Kidney tubule cell (primary cell): Measurements from ENCODE around the gene LKAAEAR1.

Experiments
- DNase-seq: peaks from one replicate; pipeline ENCODE4 v3.0.0-alpha.2; 2018; ENCODE audit warnings: low spot score

LKAAEAR1 gene

GRCh38 chr20:64050261-64051032 lies 33.8 kb downstream of the LKAAEAR1 start:
- DNase-seq: no peak

DNA sequence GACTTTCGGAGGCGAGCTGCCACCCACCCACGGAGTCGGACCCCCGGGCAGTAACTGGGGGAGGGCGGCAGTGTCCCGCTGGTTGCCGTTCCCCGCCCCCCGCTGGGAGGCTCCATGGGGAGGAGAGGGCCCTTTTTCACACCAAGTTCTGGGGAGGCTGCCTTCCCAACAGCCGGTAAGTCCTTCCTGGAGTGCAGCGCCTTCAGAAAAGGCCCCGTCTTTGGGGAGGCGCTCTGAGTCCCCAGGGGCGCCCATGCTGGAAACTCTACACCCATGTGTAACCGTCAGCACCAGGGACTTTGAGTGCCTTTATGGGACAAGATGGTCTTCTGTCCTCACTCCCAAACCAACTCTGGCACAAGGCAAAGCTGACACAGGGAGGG lies 34.3 kb downstream of the LKAAEAR1 start:
- DNase-seq: no peak

GRCh38 chr20:64049060-64049877 lies 34.9 kb downstream of the LKAAEAR1 start, which contains the start of gene SOX18:
Gene SOX18, minus strand, starts transcription at chr20:64049639. Its CDS starts 123 bp downstream, at chr20:64049516.
- peak; percentile 23 for DNase-seq

DNA sequence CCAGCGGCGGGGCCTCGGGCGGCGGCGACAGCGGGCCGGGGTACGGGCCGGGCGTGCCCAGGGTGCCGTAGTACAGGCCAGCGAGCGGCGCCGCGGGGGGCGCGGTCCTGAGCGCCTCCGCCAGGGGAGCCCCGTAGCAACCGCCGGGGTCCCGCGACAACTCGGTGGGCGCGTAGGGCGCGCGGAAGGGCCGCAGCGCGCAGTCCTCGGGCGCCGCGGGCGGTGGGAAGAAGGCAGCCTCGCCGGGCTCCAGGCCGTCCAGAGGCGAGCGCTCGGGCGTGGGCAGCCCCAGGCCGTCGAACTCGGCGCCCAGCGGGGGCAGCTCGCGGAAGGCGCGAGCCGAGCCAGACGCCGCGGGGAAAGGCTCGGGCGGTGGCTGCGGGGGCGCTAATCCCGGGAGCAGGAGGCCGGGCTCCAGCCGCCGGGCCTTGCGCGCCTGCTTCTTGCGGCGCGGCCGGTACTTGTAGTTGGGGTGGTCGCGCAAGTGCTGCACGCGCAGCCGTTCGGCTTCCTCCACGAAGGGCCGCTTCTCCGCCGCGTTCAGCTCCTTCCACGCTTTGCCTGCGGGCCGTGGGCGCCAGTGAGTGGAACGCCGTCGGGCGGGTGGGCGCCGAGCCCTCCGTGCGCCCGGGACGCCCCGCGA lies 35.7 kb downstream of the LKAAEAR1 start:
- DNase-seq: no peak

DNA sequence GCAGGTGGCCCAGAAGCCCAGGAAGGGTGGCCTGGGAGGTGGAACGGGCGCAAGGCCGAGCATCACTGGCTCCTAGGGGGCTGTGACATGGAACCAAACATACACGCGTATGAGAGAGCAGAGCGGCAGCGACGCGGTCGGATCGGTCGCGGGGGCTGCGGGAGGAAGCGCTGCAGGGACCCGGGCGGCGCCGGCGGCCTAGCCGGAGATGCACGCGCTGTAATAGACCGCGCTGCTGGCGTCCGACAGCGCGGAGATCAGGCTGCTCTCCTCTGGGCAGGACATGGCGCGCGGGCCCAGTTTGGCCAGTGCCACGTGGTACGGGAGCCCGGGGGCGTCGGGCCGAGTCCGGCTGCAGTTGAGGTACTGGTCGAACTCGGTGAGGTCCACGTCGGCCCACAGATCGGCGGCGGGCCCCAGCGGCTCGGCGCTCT lies 36.2 kb downstream of the LKAAEAR1 start:
- no peak for DNase-seq

- DNase-seq: no peak
These were observed 37.2 kb downstream of the LKAAEAR1 start for GRCh38 chr20:64047046-64047389.

- DNase-seq: no peak
These were observed 38.7 kb downstream of the LKAAEAR1 start for GRCh38 chr20:64045346-64046011.

- peak; percentile 54 for DNase-seq
These were observed 39.5 kb downstream of the LKAAEAR1 start for GRCh38 chr20:64044484-64045247.

GRCh38 chr20:64043768-64044167 lies 40.4 kb downstream of the LKAAEAR1 start:
- DNase-seq: no peak

- DNase-seq: no peak
These were observed 42.0 kb downstream of the LKAAEAR1 start for GRCh38 chr20:64042054-64042781.

DNA sequence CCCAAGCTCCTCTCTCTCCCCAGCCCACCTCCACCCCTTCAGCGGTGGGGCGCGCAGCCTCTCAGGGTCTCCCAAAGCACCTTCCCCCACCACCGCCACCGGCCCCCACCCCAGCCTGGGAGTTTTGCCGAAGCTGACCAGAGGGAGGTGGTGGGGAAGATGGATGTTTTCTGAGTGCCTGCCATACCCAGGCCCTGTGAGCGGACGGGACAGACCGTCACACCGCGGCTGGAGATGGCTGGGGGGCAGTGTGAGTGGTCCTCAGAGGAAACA lies 42.5 kb downstream of the LKAAEAR1 start:
- DNase-seq: no peak

DNA sequence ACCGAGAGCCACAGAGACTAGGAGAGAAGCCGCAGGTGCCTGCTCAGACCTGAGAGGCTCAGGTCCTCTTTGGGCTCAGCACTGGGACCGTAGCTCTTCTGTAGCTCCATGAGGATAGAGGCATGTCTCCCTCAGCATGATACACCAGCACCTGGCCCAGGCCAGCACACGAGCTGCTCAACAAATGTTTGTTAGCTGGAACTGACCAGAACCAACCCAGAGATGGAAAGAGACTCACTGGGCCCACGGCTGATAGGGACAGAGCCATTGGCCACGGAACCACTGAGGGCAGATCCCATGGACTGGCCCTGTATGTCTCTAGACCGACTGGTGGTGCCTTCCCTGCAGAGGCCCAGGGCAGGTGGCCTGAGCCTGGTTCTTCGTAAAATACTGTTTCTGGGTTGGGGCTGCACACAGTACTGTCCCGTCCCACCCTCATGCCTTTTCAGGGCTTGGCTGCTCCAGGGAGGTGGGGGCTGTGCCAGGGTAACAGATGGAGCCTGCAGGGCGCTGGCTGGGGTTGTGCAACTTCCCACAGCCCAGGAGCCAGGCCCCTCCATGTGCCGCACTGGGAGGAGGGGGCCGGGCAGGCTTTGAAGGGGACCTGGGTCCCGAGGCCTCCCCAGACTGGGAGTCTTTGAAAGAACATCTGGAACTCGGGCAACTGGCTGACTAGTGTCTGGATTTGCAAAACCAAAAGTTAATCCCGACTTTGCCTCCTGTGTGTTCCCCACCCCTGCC lies 43.0 kb downstream of the LKAAEAR1 start:
- no peak for DNase-seq

- DNase-seq: no peak
These were observed 43.8 kb downstream of the LKAAEAR1 start for GRCh38 chr20:64040231-64041039.

DNA sequence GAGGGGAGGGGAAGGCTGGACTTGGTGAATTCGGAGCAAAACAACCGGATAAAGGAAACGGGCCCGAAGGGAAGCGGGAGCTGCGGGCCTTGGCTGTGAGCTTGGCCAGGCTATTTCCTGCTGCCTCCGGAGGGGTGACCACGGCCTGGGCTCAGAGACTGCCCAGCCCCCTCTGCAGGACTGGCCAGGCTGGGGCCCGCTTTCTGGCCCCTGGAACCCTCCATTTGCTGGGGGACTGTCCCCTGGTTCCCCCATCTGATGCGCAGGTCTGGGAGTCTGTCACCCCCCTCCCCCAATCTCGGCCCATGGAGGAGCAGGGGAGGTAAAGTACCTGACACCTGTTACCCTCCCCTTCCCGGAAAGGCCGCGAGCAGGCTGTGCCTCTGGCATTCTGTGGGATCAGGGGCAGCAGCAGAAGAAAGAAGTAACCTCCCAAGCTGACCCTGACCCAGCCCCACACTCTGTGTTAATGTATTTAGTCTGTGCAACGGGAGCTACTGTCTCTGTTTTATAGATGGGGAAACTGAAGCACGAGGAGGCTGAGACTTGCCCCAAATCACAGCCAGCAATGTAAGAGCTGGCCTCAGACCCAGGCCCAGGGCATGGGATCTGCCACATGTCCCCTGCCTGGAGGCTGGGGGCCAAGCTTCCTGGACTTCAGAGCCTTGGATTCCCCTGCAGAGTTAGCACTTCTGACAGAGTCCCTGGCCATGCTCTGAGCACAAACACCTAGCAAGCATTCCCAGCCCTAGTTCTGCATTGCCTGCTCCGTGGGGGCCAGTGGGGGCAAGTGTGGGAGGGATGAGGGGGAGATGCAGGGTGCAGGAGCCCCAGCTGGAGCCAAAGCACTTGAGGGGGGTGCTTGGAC lies 44.7 kb downstream of the LKAAEAR1 start:
- no peak for DNase-seq

DNA sequence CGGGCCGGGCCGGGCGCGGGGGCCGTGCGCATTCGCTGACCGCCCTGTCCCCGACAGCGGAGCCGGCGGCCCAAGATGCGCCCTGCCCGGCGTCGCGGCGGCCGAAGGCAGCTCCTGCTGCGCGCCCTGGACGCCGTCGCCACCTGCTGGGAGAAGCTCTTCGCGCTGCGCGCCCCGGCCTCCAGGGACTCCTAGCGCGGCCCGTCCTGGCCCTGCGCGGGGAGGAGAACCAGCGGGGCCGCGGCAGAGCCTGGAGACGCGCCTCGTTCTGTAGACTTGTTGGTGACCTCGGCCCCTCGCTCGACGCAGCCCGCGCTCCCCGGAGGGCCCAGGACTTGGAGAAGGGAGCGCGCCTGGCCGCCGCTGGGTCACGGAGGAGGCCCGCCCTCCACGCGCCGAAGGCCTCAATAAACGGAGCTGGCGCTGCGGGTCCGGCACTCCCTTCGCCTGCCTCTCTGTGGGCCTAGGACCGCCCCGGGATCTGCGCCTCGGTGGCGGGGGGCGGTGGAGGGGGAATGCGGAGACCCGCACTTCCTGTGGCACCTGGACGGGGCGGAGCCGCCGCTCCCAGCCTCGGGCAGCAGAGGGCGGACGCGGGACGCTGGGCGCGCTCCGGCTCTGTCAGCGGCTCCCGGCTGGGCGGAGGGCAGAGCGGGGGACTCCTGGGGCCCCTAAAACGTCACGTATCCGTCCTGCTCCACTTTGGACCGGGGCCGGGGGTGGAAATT lies 45.5 kb downstream of the LKAAEAR1 start:
- DNase-seq: peak; percentile 79

GRCh38 chr20:64038224-64038564 lies 46.0 kb downstream of the LKAAEAR1 start:
- DNase-seq: no peak

DNA sequence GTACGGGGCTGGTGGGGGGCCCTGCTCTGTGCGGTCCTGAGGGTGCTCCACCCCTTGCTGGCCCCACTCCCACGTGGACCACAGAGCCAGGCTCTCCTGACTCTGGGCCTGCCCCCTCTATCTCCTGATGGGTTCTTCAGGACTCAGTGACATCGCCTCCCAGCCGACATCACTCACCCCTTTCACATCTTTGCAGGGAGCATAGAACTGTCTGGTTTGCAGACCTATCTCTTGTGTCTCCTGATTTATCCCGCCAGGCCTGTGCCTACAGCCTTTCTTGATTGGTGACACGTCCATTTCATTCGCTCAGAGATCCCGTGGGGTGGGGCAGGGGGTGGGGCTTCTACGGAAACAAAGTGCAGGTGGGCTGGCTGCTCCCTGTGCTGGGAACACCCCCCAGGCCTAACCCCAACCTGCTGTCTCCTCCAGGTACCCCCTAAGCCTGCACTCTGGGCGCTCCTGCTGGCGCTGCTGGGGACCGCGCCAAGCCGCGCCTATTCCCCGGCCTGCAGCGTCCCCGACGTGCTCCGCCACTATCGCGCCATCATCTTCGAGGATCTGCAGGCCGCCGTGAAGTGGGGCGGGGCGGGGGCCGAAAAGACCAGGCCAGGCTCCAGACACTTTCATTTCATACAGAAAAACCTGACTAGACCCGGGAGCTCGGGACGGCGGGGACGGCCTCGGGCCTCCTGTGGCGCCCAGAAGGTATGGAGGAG lies 46.5 kb downstream of the LKAAEAR1 start:
- DNase-seq: no peak
